ENCODE measurements around the gene MTMR8. TPM values are rescaled to one million over a fixed set of nuclear protein-coding genes. Genes with fewer than 3 reads are reported as not detected.

MTMR8 gene
- total RNA-seq, 1 experiment from 2014 or later: not detected

Other genes starting within 250 kb of the MTMR8 start
- gene AMER1, start 189.7 kb downstream of the MTMR8 start, total RNA-seq (2014; rRNA removed; shearing (Covaris generic)): 2.3 and 3.4 TPM in 2 replicates
- not detected in 2 replicates for gene ASB12, start 164.8 kb downstream of the MTMR8 start, total RNA-seq (2014; rRNA removed; shearing (Covaris generic))

All from SJSA1 (cell line).